DND-41 (cell line): Measurements from ENCODE around the gene AHCY.

Experiments
- CTCF ChIP-seq: IDR thresholded peaks from 2 replicates; pipeline ENCODE4 v1.5.1; 2012; ENCODE audit warnings: borderline replicate concordance, low read length, moderate library complexity, mild to moderate bottlenecking; ENCODE audit not compliant: poor library complexity, severe bottlenecking; ENCODE audit errors: extremely low read depth
- EZH2 ChIP-seq: IDR thresholded peaks from 3 replicates; pipeline ENCODE4 v1.6.1; 2012; ENCODE audit warnings: borderline replicate concordance, low read depth, mild to moderate bottlenecking, moderate library complexity, low read length, inconsistent platforms; ENCODE audit not compliant: severe bottlenecking

GRCh38 chr20:34320861-34321260 is 17.7 kb upstream of the AHCY start:
- no peak for TF ChIP-seq CTCF
- no peak for TF ChIP-seq EZH2
